MM.1S (cell line): ENCODE measurements around the gene TRIM52.
"Not testable (repeated sequence)": the region's sequence is repeated elsewhere in the genome, so short reads cannot be mapped to it uniquely, and the experiment has no call there.

Experiments used
- EZH2 ChIP-seq: fragments of 300-600 bp; sonication (generic); optimal IDR thresholded peaks from 2 replicates; pipeline ENCODE3; 2017; ENCODE audit warnings: low read depth, mild to moderate bottlenecking, antibody characterized with exemption, low read length, mixed read lengths
- EZH2phosphoT487 ChIP-seq: fragments of 300-600 bp; sonication (generic); IDR thresholded peaks from 2 replicates; pipeline ENCODE4 v1.6.1; 2018; ENCODE audit warnings: antibody characterized with exemption, low read length
- TF ChIP-seq, protein P1 (sequence below): fragments of 300-600 bp; sonication (generic); IDR thresholded peaks from 2 replicates; pipeline ENCODE4 v1.5.1; 2016; ENCODE audit warnings: antibody characterized with exemption, low read length, mixed read lengths

DNA sequence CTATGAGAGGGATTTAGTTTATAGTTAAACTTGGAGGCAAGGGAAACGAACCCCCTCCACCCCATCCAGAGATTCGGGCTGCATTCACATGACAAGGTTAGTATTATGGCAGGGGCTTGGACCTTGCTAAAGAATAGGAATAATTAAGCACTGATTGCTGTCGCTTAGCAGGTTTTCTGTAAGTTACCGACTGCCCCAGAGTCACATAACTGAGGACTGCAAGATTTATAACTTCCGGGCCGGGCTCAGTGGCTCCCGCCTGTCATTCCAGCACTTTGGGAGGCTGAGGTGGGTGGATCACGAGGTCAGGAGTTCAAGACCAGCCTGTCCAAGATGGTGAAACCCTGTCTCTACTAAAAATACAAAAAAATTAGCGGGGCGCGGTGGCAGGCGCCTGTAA lies 7.0 kb upstream of the TRIM52 start:
- TF ChIP-seq, protein P1, sequence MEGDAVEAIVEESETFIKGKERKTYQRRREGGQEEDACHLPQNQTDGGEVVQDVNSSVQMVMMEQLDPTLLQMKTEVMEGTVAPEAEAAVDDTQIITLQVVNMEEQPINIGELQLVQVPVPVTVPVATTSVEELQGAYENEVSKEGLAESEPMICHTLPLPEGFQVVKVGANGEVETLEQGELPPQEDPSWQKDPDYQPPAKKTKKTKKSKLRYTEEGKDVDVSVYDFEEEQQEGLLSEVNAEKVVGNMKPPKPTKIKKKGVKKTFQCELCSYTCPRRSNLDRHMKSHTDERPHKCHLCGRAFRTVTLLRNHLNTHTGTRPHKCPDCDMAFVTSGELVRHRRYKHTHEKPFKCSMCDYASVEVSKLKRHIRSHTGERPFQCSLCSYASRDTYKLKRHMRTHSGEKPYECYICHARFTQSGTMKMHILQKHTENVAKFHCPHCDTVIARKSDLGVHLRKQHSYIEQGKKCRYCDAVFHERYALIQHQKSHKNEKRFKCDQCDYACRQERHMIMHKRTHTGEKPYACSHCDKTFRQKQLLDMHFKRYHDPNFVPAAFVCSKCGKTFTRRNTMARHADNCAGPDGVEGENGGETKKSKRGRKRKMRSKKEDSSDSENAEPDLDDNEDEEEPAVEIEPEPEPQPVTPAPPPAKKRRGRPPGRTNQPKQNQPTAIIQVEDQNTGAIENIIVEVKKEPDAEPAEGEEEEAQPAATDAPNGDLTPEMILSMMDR: not testable (repeated sequence)
- TF ChIP-seq EZH2, EZH2phosphoT487: not testable (repeated sequence)
